GM12872 (cell line): Measurements from ENCODE around the gene VPS18.

Experiments used
- TF ChIP-seq, protein P1 (sequence below): IDR thresholded peaks from 3 replicates; pipeline ENCODE4 v1.5.1; 2011; ENCODE audit warnings: low read depth, mild to moderate bottlenecking, low read length, moderate library complexity; ENCODE audit not compliant: insufficient read depth

Gene VPS18

DNA sequence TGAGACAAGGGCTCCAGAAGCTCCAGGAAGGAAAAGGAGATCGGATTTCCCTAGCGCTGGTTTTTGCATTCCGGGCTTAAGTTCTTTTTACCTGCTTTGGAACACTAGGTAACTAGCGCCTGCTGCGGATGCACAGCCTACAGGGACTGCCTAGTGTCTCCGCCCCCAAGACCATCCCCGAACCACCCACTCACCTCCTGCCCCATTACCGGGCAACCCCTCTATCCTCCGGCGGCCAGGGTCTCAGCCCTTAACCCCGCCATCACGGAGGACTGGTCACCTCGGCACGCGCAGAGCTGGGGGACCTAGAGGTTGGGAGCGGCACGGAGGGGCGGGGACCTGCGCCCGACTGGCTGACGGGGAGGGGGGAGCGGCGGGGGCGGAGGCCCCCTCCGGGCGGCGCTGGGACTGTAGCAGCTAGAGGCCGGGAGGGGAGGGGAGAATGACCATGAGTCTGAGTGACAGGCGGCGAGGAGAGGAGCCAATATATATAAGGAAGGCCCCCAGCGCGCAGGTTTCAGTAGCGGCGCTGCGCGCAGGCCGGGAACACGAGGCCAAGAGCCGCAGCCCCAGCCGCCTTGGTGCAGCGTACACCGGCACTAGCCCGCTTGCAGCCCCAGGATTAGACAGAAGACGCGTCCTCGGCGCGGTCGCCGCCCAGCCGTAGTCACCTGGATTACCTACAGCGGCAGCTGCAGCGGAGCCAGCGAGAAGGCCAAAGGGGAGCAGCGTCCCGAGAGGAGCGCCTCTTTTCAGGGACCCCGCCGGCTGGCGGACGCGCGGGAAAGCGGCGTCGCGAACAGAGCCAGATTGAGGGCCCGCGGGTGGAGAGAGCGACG, 34.8 kb downstream of the VPS18 start, which contains the start of gene DLL4:
DLL4 (plus strand) TSS at position 520 of the 839 bp plus-strand sequence. CDS start 329 bp downstream, outside the sequence.
- TF ChIP-seq, protein P1, sequence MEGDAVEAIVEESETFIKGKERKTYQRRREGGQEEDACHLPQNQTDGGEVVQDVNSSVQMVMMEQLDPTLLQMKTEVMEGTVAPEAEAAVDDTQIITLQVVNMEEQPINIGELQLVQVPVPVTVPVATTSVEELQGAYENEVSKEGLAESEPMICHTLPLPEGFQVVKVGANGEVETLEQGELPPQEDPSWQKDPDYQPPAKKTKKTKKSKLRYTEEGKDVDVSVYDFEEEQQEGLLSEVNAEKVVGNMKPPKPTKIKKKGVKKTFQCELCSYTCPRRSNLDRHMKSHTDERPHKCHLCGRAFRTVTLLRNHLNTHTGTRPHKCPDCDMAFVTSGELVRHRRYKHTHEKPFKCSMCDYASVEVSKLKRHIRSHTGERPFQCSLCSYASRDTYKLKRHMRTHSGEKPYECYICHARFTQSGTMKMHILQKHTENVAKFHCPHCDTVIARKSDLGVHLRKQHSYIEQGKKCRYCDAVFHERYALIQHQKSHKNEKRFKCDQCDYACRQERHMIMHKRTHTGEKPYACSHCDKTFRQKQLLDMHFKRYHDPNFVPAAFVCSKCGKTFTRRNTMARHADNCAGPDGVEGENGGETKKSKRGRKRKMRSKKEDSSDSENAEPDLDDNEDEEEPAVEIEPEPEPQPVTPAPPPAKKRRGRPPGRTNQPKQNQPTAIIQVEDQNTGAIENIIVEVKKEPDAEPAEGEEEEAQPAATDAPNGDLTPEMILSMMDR = no peak

DNA sequence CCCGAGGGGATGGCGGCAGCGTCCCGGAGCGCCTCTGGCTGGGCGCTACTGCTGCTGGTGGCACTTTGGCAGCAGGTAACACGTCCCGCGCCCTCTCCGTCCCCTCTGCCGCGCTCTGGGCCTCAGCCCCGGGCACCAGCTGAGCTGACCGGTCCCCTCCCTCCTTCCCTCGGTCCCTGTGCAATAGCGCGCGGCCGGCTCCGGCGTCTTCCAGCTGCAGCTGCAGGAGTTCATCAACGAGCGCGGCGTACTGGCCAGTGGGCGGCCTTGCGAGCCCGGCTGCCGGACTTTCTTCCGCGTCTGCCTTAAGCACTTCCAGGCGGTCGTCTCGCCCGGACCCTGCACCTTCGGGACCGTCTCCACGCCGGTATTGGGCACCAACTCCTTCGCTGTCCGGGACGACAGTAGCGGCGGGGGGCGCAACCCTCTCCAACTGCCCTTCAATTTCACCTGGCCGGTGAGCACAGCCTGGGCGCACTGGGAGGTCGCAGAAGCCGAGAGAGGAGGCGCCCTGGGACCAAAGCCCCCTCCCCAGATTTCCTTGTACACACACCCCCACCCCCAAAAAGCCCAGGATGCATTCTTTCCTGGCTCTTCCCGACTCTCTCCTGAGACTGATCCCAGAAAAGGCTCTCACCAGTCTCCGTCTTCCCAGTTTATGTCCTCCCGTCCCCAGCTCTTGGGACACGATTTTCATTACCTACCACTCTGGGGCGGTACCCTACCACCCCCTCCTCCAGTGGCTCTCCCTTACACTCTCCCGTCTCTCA, 35.6 kb downstream of the VPS18 start:
- TF ChIP-seq, protein P1 = no peak

DNA sequence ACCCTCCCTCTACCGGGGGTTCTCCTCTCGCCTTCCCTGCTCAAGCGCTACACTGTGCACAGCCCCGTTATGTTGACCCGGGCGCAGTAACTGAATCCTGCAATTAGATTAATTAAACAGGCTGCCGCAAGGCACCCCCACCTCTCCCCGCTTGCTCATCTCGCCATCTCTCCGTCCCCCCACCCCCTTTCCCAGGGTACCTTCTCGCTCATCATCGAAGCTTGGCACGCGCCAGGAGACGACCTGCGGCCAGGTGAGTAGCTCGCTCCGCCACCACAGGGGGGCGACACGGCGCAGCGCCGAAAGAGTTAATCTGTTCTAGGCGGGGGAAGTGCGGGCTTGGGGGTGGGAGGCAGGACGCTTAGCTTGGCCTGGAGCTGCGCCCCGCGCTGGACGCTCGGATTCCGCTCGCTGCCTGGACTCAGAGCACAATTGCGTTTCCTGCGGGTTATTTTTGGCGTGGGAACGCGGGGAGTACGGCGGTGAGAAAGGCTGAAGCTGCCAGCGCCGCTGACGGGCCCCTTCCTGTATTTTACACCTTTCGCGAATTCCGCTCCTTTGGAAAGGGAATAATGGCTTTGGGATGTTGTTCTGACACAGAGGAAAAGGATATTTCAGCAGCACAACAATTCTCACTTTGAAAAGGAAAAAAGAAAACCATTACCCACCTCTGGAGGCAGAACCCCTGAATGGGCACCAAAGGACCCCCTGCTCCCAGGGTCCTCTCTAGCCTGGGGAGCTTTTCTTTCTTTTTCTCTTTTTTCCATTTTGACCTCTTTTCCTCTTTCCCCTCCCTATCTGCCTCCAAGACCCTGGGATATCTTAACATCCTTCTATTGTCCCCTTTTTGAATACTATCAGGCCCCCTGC, 36.4 kb downstream of the VPS18 start:
- TF ChIP-seq, protein P1 = peak; percentile 90

DNA sequence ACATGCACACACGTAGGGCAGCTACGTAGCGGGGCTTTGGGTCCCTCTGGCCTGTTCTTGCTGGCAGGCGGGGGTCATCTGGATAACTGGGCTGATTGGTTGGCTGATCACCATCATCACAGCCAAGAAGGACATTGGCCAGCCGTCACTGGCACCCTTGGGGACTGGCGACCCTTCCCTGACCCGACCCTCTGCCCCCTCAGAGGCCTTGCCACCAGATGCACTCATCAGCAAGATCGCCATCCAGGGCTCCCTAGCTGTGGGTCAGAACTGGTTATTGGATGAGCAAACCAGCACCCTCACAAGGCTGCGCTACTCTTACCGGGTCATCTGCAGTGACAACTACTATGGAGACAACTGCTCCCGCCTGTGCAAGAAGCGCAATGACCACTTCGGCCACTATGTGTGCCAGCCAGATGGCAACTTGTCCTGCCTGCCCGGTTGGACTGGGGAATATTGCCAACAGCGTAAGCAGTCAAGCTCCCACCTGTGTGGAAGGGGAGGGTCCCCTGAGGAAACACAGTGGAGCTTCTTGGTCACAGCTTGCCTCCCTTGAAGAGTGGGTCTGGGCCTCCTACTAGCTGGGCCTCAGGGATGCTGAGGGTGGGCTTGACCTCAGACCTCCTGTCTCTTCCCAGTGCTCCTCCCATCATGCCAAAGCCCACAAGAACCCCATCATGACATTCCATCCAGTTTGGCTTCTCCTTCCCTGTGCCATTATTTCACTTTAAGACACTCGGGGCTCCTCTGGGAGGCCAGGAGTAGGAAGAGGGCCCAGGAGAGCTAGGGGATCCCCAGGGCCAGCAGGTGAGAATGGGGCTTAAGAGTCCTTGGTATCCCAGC, 37.3 kb downstream of the VPS18 start:
- TF ChIP-seq, protein P1 = no peak

DNA sequence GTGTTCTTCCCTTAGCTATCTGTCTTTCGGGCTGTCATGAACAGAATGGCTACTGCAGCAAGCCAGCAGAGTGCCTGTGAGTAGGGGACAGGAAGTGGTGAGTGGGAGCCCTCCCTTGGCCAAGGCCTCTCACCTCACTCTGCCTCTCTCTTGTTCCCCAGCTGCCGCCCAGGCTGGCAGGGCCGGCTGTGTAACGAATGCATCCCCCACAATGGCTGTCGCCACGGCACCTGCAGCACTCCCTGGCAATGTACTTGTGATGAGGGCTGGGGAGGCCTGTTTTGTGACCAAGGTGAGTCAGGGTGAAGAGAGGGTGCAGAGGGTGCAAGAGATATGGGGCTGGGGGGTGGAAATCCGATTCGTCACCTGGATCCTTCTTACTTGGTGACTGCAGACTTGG, 37.9 kb downstream of the VPS18 start:
- TF ChIP-seq, protein P1 = 0 out of 3 replicates have a peak, but pooled peaks have one; percentile 14

DNA sequence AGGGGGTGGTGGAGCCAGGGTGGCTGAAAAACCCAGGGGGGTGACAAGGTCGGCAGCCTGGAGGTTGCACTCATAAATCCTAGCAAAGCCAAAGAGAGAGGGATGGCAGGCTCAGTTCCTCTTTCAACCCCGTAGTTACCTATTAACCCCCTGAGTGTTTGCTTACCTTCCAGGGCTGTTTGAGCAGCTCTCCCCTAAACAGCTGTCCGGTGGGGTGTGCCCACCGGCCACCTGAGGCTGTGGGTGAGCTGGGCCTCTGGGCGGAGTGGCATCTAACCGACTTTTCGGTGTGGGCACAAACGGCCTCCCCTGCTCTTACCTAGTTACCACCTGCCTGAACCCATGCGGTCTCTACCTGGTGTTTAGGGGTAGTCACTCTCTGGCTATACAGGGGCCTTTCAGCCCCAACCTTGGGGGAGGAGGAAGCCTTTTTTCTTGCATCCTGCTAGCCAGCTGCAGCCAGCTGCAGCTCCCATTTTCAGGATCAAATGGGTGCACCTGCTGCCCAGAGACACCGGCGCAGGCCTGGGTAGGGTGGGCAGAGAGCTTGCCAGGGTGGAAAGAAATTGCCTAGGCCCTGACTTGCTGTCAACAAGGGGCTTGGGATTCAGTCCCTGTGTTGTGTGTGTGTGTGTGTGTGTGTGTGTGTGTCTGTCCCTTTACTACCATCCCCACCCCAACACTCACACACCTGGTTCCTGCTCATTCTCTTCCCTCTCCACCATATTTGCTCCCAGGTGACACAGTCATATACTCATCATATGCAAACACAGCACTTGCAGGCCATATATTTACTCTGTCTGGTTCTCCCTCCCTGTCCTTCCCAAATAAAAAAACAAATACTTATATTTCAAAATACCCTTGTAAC, 38.6 kb downstream of the VPS18 start:
- TF ChIP-seq, protein P1 = no peak
